H1 (cell line): ENCODE measurements around the gene GATA1. TPM values are rescaled to one million over a fixed set of nuclear protein-coding genes. Genes with fewer than 3 reads are reported as not detected.

Experiments used
- ATF2 ChIP-seq: IDR thresholded peaks from 2 replicates; pipeline ENCODE4 v1.6.1; 2012; ENCODE audit warnings: low read length, inconsistent platforms
- BCL11A ChIP-seq, 2 experiments: IDR thresholded peaks; one replicate each; pipeline ENCODE4 v1.6.1; 2011; ENCODE audit warnings: low read depth in 2 of 2, low read length in 2 of 2, mild to moderate bottlenecking in 2 of 2
- CHD7 ChIP-seq: fragments of 300-600 bp; sonication (generic); IDR thresholded peaks from 2 replicates; pipeline ENCODE4 v1.7.1; 2012; ENCODE audit warnings: low read length, moderate library complexity, mild to moderate bottlenecking, inconsistent platforms; ENCODE audit not compliant: insufficient replicate concordance
- EGR1 ChIP-seq: IDR thresholded peaks from 2 replicates; pipeline ENCODE4 v1.6.1; 2011; ENCODE audit warnings: low read depth, low read length, borderline replicate concordance
- EZH2 ChIP-seq: fragments of 200-600 bp; sonication (generic); IDR thresholded peaks from 2 replicates; pipeline ENCODE4 v1.7.1; 2012; ENCODE audit warnings: low read depth, mild to moderate bottlenecking, moderate library complexity, low read length, inconsistent platforms; ENCODE audit not compliant: severe bottlenecking
- FOSL1 ChIP-seq: IDR thresholded peaks from 2 replicates; pipeline ENCODE4 v1.6.1; 2011; ENCODE audit warnings: mild to moderate bottlenecking, low read depth, low read length, moderate library complexity; ENCODE audit not compliant: insufficient read depth
- GTF2F1 ChIP-seq: IDR thresholded peaks from 2 replicates; pipeline ENCODE4 v1.6.1; 2012; ENCODE audit warnings: low read depth, low read length, improper control_type of control experiment, borderline replicate concordance
- KDM1A ChIP-seq: fragments of 200-600, 300-600 bp; sonication (generic); IDR thresholded peaks from 2 replicates; pipeline ENCODE4 v1.7.1; 2016; ENCODE audit warnings: mild to moderate bottlenecking, low read length, borderline replicate concordance
- PHF8 ChIP-seq: fragments of 200-600 bp; sonication (generic); conservative IDR thresholded peaks from 2 replicates; pipeline ENCODE4 v1.7.1; 2012; ENCODE audit warnings: low read depth, mild to moderate bottlenecking, inconsistent platforms, low read length, moderate library complexity
- polyA plus RNA-seq, 7 experiments: library from polyadenylated mRNA; depleted of rRNA in 3 of 7; stranded (reverse) in 5 of 7; unstranded in 2 of 7; fragments of >200 nt in 5 of 7; fragments of 200-250 nt in 2 of 7; gene quantifications; 1 replicate in 5 of 7; 2 replicates in 1 of 7; 4 replicates in 1 of 7; pipeline versions ENCODE4 v1.2.1 to v1.2.3, GENCODE V29; 2011 to 2013; ENCODE audit warnings: missing spikeins in 2 of 7, mixed read lengths in 2 of 7
- total RNA-seq: library from RNA; stranded (reverse); fragmentation: NEBNext Ultra II Directional; extraction: Animal tissue kit (Norgen Biotek cat#: 25700); gene quantifications from 2 replicates; pipeline ENCODE4 v1.2.1, GENCODE V29; 2021

GATA1 gene
- total and polyA plus RNA-seq, 2 of the 8 experiments (the other 6 are each of a cell fraction or from before 2014, with no cell fraction given): 0.05 TPM; not detected in 1

- TF ChIP-seq CHD7 (no peak), ATF2 (no peak), GTF2F1 (no peak), PHF8 (no peak), BCL11A (IDR thresholded peaks at IDR 0.05; ENCODE audit: low read depth in 2 of 2, low read length in 2 of 2) (no peak), FOSL1 (no peak), EGR1 (no peak), EZH2 (no peak), KDM1A (no peak)
These were observed 37.2 kb upstream of the GATA1 start (continued) for GRCh38 chrX:48749182-48749581.
